Measurements from ENCODE around the gene PGLYRP1.

The PGLYRP1 gene

DNA sequence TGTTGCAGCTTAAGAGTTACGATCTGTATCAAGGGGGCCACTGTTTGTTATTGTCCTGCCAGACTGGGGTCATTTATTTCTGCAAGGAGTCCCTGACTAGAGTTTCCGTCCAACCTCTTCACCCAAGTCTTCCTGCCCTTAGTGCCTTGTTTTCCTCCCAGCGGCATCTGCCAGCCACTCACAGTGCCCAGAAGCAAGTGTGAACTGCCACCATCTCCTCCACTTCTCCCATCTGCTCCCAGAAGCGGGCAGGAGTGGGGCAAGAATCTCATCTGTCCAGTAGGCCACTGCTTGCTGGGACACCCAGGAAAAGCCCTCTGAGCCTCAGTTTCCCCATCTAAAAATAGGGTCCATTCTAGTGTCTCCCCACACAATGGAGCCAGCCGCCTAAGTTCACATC, 53.2 kb downstream of the PGLYRP1 start:
- ATAC-seq (no peak), DNase-seq (no peak)
- Mint-ChIP-seq H3K4me1 (peaks cover 23% of the 10 kb centered on the region), H3K4me3 (no peak overlapping the region), H3K27me3 (peaks cover 82% of the 10 kb centered on the region), H3K27ac (no peak overlapping the region), H3K9me3 (no peaks in the 10 kb centered on the region)
